Uterus (tissue), 2 donors: Measurements from ENCODE around the gene OPRM1.

Experiments
- POLR2A ChIP-seq, 2 donors: fragments of 450-650 bp; IDR thresholded peaks; one replicate each; pipeline ENCODE4 v1.6.1; 2016; ENCODE audit warnings: antibody characterized with exemption in 2 of 2, mild to moderate bottlenecking in 1 of 2, moderate library complexity in 1 of 2
- TF ChIP-seq, protein P1 (sequence below), 4 experiments: fragments of 200-600 bp in 2 of 4; fragments of 450-650 bp in 2 of 4; sonication (generic) in 2 of 4; IDR thresholded peaks; one replicate each; pipeline ENCODE4 v1.5.1; 2016 to 2019; ENCODE audit warnings: antibody characterized with exemption in 4 of 4, mild to moderate bottlenecking in 2 of 4, moderate library complexity in 1 of 4

DNA sequence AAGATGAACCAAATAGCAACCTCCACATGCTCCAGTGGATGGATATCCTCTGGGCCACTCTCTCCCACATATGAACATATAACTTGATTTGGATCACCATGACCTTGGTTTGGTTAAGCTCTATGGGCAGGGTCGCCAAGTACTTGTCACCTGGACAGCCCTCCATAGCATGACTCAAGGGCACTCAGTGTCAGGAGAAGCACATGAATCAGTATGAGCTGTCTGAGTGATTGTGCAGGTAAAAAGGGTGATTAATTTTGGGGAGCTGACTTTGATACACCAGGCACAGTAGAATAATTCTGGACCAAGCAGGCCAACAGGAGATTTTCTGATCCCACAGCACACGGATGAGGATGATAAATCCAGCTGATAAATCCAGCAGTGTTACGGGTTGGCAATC, 74.4 kb downstream of the OPRM1 start:
- TF ChIP-seq, protein P1, sequence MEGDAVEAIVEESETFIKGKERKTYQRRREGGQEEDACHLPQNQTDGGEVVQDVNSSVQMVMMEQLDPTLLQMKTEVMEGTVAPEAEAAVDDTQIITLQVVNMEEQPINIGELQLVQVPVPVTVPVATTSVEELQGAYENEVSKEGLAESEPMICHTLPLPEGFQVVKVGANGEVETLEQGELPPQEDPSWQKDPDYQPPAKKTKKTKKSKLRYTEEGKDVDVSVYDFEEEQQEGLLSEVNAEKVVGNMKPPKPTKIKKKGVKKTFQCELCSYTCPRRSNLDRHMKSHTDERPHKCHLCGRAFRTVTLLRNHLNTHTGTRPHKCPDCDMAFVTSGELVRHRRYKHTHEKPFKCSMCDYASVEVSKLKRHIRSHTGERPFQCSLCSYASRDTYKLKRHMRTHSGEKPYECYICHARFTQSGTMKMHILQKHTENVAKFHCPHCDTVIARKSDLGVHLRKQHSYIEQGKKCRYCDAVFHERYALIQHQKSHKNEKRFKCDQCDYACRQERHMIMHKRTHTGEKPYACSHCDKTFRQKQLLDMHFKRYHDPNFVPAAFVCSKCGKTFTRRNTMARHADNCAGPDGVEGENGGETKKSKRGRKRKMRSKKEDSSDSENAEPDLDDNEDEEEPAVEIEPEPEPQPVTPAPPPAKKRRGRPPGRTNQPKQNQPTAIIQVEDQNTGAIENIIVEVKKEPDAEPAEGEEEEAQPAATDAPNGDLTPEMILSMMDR (IDR thresholded peaks at IDR 0.05): no peak
- TF ChIP-seq POLR2A (IDR thresholded peaks at IDR 0.05): no peak
